ENCODE results near the gene AGMO. TPM values are rescaled to one million over a fixed set of nuclear protein-coding genes. Genes with fewer than 3 reads are reported as not detected.

AGMO gene
- total RNA-seq, 1 experiment from 2014 or later: 0.77 TPM

GRCh38 chr7:15581352-15581951, 19.6 kb upstream of the AGMO start (continued):
- no peak for TF ChIP-seq CREB1 (CRISPR knock-in tag; IDR thresholded peaks at IDR 0.05)

GRCh38 chr7:15580604-15581351, 19.0 kb upstream of the AGMO start:
- H3K4me3 Mint-ChIP-seq: no peak overlapping the region
- no peaks in the 10 kb centered on the region for H3K4me1 Mint-ChIP-seq
- H3K36me3 Mint-ChIP-seq: peaks cover 21% of the 10 kb centered on the region
- no peak for ATAC-seq
- H3K27ac Mint-ChIP-seq: no peak overlapping the region
- peaks cover 30% of the 10 kb centered on the region for H3K9me3 Mint-ChIP-seq
- ChIA-PET CTCF (no interaction called here), POLR2A (interaction anchor here (0.6 to 1.1 kb wide), 2 partner anchors 173 to 433 kb away, joined by 4 read pairs; no protein-coding TSS in a partner anchor)
- no peaks in the 10 kb centered on the region; the same call in 1 of the 2 replicates for H3K27me3 Mint-ChIP-seq (ENCODE audit: low read depth)
- TF ChIP-seq KAT7 (CRISPR knock-in tag; IDR thresholded peaks at IDR 0.05; ENCODE audit: borderline replicate concordance) (no peak), ZNF671 (CRISPR knock-in tag; IDR thresholded peaks at IDR 0.05) (no peak), ATF6 (CRISPR knock-in tag; IDR thresholded peaks at IDR 0.05) (no peak), E2F5 (CRISPR knock-in tag; IDR thresholded peaks at IDR 0.05) (no peak), ZNF138 (CRISPR knock-in tag; conservative IDR thresholded peaks at IDR 0.05) (no peak), OVOL2 (CRISPR knock-in tag; IDR thresholded peaks at IDR 0.05; ENCODE audit: borderline replicate concordance) (no peak), IRF2 (CRISPR knock-in tag; IDR thresholded peaks at IDR 0.05; ENCODE audit: borderline replicate concordance, low read depth) (no peak), SMAD3 (CRISPR knock-in tag; IDR thresholded peaks at IDR 0.05; ENCODE audit: borderline replicate concordance) (no peak), E2F4 (CRISPR knock-in tag; IDR thresholded peaks at IDR 0.05; ENCODE audit: borderline replicate concordance, low read depth) (no peak), ZNF219 (CRISPR knock-in tag; IDR thresholded peaks at IDR 0.05; ENCODE audit: borderline replicate concordance) (no peak), TCF7 (CRISPR knock-in tag; IDR thresholded peaks at IDR 0.05; ENCODE audit: low read depth) (no peak), ZBTB21 (CRISPR knock-in tag; IDR thresholded peaks at IDR 0.05; ENCODE audit: borderline replicate concordance) (no peak), FOXP1 (CRISPR knock-in tag; IDR thresholded peaks at IDR 0.05; ENCODE audit: borderline replicate concordance) (no peak), ZNF425 (CRISPR knock-in tag; conservative IDR thresholded peaks at IDR 0.05) (no peak), MLX (CRISPR knock-in tag; IDR thresholded peaks at IDR 0.05) (no peak), JUN (CRISPR knock-in tag; IDR thresholded peaks at IDR 0.05) (no peak), USF2 (CRISPR knock-in tag; IDR thresholded peaks at IDR 0.05) (no peak), HMGA2 (CRISPR knock-in tag; IDR thresholded peaks at IDR 0.05) (no peak), STAT6 (CRISPR knock-in tag; conservative IDR thresholded peaks at IDR 0.05; ENCODE audit: low read depth) (no peak), NR2C2 (CRISPR knock-in tag; IDR thresholded peaks at IDR 0.05) (no peak)
- DNase-seq (ENCODE audit: low spot score): no peak
